CD4-positive, alpha-beta T cell treated with Interleukin-4 for 4 hours (primary cell): ENCODE measurements around the gene SLC22A12.

ENCODE experiments used
- DNase-seq: peaks from one replicate; pipeline ENCODE4 v3.0.0-alpha.2; 2020

The SLC22A12 gene

DNA sequence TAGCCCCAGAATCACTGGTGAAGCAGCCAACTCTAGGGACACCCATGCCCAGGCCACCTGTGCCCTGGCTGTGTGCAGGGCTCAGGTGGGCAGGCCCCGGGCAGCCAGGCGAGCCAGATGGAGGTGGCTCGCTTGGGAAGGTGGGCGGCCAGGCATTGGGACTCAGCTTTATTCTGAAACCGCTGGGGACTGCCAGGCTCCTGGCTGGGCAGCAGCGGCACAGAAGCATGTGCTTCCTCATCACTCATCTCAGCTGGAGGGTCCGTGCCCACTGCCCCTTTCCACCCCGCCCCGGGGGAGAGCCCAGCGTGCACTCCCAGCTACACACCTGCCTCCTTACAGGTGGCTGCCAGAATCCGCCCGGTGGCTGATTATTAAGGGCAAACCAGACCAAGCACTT, 27.1 kb upstream of the SLC22A12 start:
- no peak for DNase-seq

DNA sequence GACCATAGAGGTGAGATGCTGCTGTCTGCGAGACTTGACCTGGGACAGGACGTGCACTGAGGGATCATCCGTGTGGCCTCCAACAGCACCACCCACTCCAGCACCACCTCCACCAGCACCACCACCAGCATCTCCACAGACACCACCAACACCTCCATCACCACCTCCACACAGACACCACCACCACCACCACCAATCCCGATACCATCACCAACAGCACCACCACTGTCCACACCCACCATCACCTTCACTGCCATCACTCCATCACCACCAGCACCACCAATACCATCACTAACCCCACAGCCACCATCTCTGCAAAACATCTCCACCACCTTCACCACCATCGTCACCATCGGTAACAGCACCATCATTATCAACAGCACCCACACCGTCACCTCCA, 26.6 kb upstream of the SLC22A12 start:
- DNase-seq, result no peak

DNA sequence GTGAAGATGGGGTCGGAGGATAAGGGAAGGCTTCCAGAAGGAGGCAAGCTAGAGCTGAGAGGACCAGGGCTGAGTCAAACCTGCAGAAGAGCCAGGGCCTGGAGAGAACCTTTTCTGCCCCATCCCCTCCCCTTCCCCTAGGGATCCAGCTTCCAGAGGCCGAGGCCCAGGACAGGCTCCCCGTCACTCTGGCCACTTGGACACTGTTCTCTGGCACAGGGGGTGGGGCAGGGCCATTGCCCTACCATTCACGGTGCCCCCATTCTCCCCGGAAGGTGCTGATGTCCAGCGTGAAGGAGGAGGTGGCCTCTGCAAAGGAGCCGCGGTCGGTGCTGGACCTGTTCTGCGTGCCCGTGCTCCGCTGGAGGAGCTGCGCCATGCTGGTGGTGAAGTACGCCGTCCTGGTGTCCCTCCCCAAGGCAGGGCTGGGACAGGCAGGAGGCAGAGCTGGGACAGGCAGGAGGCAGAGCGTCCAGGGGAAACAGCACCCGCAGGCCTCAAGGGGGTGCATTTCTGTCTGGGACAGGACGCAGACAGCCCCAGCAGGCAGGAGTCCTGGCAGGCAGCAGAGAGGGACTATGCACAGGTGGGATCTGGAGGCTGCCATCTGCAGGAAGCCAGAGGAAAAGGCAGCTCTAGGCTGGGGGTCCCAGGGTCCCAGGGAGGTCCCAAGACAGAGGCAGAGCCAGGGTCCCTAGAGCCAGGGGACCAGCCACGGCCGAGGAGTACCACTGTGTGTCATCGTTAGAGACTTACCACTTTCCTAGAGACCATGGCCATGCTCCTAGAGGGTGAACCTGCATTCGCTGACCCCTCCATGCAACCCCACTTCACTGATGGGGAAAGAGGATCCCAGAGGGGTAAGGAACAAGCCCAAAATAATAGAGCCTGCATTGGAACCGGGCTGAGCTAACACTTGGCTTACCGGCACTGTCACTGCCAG, 25.8 kb upstream of the SLC22A12 start:
- DNase-seq, result no peak

DNA sequence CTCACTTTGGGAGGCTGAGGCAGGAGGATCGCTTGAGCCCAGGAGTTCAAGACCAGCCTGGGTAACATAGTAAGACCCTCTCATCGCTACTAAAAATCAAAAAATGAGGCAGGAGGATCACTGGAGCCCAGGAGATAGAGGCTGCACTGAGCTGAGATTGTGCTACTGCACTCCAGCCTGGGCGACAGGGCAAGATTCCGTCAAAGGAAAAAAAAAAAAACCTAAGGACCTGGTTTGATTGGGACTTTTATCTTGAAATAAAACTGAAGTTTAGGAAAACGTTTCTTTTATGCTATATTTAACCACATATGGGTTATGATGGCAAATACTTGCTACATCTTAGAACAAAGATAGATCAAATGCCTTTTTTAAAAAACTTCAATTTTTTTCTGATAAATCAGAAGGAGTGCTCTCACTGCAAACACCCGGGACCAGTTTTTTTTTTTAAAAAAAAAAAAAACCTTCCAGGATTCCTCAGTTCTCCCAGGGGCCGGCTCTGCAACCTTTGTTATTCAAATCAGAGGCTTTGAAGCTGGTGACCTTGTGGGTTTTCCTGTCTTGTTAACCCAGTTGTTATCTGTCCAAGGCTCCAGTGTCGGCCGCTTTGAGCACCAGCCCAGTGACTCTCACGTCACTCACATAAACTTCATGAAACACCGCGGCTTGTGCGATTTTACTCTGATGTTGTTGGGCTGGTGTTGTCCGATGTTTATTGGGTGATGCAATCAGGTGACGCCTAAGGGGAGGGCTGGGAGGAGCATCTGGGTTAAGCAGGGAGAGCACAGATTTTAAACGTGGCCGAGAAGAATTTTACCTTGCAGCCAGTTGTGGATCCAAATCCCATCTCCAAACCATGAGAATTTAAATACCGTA, 24.7 kb upstream of the SLC22A12 start:
- DNase-seq, result peak; percentile 2

DNA sequence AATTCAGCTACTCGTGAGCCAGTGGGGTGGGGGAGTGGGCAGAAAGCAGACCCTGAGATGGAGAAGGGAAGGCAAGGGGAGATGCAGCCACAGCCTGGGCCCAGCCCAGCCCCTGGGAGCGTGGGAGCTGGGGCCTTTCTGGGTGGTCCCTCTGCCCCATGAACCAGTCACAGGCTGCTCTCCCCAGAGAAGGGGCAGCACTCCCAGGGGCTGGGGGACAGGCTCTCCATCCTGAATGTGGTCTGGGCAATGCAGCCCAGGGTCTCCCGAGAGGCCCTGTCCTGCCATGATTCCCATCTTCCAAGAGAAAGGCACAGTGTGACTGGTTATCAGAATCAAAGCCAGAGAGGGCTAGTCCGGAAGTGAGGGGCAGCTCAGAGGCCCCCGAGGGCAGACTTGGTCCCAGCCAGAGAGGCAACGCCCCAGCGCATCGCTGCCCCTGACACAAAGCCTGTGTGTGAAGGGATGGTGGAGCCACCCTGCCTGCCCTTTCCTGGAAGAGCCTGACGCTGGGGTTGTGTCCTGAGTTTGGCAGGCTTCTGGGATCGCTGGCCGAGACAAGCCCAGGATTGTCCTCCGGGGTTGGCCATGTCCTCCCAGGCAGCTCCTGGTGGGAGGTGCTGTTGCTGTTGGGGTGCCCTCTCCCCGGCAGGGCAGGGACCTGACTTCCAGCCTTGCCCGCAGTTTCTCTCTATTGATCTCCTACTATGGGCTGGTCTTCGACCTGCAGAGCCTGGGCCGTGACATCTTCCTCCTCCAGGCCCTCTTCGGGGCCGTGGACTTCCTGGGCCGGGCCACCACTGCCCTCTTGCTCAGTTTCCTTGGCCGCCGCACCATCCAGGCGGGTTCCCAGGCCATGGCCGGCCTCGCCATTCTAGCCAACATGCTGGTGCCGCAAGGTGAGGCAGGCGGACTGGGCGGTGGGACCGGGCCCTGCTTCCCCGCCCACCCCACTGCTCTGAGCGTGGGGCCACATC, 23.8 kb upstream of the SLC22A12 start:
- no peak for DNase-seq

DNA sequence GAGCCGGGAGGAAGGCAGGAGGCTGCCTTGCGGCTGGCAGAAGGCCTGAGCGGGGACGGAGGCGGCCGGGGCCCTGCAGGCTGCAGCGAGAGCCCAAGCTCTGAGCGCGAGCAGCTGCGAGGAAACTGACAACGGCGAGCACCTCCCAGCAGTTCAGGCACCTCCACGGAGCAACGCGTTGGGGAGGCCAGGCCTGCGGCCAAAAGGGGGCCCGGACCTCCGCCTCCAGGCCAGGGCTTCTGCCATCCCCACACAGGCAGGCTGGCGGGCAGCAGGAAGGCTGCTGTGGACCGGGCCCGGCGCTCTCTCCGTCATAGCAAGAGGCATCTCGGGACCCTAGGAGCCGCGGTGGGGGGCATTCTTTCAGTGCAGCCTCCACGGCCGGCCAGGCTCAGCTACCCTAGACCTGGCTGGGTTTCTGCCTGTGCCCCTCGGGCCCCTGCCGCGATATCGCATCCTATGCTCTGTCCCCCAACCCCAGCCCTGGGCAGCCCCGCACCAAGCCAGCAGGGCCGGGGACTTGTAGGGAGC, 22.9 kb upstream of the SLC22A12 start:
- DNase-seq, result no peak

DNA sequence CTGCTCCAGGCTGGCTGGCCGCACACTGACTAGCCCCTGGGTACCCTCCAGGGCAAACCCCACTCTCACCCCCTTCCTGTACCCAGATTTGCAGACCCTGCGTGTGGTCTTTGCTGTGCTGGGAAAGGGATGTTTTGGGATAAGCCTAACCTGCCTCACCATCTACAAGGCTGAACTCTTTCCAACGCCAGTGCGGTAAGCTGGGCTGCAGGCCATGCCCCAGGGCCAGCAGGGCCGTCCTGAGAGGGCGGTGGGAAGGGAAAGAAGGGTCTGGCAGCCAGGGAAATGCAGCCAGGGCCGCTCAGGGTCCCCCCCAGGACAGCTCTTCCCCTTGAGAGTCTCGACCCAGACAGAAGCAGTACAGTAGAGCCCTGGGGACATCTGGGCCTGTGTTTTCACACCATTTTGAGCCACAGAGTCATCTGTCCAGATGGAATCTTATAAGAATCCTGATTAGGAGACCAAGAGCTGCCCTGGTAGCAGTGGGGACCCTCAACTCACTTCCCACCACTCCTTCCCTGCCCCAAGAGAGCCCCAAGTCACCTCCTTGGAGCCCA, 22.4 kb upstream of the SLC22A12 start:
- no peak for DNase-seq

DNA sequence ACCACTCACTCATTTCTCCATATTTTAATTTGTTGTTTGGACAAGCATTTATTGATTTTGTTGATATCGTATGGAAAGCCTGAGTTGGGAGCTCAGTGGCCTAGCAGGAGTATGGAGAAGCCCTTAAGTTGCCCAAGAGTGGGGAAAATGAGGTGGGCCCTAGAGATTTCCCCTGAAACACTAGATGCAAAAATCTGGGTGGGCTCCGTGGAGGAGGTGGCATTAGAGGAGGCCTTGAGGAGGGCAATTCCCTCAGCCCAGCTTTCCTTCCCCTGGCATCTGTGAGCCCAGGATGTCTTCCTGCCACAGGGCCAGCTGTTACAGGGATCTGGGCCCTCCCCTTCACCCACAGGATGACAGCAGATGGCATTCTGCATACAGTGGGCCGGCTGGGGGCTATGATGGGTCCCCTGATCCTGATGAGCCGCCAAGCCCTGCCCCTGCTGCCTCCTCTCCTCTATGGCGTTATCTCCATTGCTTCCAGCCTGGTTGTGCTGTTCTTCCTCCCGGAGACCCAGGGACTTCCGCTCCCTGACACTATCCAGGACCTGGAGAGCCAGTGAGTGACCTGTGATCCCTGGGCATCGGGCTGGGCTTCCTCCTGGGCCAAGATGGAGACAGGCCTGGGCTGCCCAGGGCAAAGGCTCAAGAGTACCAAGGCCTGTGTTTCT, 21.6 kb upstream of the SLC22A12 start:
- DNase-seq, result no peak

DNA sequence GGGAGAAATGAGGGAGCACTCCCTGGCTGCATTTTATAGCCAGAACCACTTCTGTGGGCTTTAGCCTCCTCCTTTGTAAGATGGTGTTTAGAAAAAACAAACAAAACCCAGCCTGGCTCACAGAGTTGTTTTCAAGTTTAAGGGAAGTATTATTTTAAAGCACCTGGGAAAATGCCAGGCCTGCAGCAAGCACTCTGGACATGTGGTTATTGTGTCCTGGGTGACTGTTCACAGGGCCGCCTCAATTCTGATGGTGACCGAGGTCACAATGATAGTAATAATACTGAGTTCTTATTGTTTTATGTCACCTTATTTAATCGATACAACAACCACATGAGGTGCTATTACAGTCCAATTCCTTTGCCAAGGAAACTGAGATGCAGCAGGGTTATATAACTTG, 20.7 kb upstream of the SLC22A12 start:
- no peak for DNase-seq

DNA sequence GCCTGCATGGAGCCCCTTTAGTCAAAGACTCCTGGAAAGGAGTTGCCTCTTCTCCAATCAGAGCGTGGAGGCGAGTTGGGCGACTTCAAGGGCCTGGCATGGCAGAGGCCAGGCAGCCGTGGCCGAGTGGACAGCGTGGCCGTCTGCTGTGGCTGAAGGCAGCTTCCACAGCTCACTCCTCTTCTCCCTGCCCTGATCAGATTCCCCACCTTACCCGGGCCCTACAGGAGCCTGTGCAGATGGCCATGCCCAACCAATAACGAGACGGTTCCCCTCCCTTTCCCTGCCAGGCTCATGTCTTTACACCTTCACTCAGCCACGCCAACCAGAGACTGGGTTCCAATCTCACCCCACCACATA, 20.0 kb upstream of the SLC22A12 start:
- DNase-seq, result no peak

DNA sequence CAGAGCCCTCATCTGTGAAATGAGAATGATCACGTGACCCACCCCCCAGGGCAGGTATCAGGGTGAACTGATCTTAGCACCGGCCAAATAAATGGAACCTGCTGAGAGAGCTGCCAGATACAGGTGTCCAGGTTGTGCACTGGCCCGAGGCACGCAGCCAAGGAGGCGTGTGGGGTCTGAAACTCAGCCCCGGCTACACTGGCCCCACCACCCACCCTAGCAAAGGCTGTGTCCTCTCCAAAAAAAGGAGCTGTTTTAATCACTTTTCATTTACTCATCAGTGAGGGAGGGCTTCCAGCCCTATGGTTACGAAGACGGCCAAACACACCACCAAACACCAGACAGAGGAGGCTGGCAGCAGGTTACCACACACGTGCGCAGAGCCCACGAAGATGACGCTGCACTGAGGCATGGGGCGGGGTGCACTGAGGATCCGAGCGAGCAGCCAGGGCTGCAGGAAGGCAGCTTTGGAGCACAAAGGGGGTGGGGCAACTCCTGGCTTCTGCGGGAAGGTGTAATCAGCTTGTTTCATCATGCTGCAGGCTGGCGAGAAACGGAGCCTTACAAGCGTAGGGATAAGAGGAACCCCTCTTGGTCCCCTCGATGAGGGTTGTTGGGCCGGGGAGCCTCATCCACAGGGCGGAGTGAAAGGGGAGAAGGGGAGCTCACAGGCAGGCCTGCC, 19.5 kb upstream of the SLC22A12 start:
- DNase-seq, result no peak

DNA sequence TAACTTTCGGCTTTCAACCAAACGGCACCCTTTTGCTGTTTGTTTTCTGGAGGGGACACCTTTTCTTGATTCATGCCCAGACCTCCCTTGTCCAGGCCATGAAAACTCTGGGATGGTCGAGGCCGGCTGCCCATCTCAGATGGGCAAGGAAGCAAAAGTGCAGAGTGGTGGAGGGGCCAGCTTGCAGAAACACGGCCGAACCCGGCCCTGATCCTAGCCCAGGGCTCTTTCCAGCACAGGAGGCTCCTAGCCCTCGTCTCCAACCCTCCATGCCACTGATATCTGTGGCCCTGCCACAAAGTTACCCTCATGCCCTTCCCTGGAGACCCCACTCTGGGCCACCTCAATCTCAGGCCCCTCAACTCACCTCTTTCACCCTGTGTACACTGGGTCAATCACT, 18.9 kb upstream of the SLC22A12 start:
- DNase-seq, result no peak

DNA sequence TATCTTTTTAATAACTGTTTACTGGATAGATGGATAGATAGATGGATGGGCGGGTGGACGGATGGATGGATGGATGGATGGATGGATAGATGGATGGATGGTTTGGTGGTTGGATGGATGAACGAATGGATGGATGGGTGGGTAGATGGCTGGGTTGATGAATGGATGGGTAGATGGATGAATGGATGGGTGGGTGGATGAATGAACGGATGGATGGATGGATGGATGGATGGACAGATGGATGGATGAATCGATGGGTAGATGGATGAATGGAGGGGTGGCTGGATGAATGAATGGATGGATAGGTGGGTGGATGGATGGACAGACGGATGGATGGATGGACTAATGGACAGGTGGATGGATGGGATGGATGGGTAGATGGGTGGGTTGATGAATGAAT, 13.8 kb upstream of the SLC22A12 start:
- no peak for DNase-seq

DNA sequence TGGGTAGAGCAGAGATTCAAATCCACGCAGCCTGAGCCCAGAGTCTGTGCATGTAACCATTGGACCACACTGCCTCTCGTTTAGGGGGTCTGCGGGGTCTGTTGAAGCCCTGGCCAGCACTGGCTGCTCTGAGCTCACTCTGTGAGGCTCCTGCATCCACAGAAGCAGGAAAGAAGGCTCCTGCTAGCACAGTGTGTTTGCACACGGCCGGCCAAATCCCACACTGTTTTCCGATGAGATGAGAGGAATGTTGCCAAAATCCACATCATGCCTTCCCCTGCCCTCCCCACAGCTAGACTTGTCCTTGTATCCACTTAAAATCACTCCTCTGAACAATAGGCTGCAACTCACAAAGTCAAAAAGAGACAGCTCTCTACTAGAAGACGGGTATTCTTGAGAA, 10.6 kb upstream of the SLC22A12 start:
- no peak for DNase-seq

DNA sequence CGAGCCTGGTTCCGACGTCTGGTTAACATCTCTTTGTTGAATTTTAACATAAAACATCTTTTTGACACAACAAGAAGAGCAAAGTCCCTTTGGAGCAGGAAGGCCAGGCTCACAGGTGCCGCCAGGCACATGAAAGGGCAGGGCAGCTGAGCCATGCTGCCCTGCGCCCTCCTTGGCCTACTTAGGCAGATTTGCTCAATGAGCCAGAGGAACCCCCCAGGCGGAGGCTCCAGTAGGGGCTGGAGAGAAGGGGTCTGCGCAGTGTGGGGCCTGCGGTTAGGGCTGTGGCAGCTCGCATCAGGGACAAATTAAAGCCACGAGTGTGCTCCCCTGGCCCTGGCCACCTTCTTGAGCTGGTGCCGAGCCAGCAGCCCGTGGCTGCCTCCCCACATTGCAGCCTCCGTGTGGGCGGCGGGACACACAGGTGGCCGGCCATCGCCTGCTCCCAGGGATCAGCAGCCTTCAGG, 9.9 kb upstream of the SLC22A12 start:
- no peak for DNase-seq

DNA sequence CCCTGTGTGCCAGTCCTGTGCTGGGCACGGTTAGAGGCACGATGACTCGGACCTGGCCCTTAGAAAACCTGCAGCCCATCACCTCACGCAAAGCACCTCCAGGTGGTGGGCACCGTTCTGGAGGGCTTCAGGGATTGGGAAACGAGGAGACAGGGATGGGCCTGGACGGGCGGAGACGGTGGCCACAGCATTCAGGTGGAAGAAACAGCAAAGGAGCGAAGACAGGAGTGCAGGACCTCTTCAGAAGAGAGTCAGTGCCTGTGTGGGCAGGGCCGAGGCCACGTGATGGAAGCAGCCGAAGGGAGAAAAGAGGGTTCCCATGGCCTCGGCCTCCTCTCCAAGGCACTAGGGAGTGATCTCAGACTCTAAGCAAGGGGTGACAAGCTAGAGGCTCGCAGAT, 8.1 kb upstream of the SLC22A12 start:
- DNase-seq, result no peak

DNA sequence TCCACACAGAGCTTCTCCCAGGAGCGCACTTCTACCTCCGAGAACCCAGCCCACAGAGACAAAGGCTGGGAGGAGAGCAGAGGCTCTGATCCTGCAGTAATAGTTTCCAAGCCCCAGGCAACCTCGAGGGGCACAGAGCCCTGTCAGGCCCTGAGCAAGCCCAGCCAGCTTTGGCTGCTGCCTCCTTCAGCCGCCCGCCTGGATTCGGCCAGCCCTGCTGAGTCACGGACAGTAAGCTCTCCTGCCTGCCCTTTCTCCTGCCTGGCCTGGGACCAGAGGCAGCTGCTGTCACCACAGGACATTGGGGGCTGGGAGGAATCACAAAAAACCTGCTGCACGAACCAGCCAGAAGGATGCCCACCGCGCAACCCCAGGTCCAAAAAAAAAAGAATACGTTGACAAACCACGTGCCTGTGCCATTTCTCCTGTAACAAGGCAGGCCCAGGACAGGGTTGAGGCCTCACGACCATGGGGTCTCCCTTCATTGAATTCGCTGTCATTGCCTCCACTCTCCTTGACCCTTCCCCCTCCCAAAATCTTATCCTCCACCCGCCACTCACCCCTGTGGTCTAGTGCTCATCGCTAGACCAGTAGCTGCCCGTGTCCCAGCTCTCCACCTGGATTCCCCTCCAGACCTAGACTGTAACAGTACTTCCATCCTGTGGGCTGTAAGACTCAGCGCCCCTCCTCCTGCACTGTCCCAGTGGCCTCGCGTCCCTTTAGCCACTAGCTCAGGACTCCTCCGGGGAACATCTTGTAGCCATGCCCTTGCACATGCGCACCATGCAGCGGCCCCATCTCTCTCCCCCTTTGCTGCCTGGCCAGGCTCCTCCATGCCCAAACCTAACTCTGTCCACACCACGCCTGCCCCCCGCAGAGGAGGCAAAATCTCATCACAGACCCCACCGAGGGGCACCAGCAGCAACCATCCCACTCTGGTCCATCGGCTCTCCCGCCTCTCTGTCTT, 7.4 kb upstream of the SLC22A12 start:
- no peak for DNase-seq

DNA sequence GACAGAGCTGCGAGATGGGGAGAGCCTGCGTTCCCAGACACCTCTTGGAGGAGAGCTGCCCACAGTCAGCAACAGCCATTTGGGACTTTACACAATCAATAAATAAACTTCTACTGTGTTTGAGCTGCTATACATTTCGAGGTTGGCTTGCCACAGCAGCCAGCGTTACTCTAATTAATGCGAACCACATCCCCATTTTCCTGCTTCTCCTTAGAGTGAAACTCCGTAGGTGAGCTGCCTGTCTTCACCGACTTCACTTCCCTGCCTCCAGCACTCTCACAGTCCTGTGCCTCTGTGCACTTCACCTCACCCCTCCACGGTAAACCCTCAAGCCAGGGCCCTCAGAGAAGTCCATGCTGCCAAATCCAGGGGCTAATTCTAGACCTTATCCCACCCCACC, 5.9 kb upstream of the SLC22A12 start:
- no peak for DNase-seq

DNA sequence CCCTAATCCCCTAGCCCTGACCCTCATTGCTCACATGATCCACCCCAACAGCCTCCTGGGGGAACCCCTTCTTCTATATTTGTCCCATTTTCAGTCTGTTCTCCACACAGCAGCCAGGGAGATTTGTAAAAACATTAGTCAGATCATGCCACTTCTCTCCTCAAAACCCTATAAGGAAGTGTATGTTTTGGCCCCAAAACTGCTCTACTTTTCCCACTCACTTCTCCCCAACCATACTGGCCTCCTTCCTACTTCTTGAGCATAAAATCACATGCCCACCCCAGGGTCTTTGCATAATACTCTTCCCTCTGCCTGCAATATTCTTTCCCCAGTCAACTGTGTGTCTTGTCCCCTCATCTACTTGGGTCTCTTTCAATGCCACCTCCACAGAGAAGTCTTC, 4.7 kb upstream of the SLC22A12 start:
- DNase-seq, result no peak

DNA sequence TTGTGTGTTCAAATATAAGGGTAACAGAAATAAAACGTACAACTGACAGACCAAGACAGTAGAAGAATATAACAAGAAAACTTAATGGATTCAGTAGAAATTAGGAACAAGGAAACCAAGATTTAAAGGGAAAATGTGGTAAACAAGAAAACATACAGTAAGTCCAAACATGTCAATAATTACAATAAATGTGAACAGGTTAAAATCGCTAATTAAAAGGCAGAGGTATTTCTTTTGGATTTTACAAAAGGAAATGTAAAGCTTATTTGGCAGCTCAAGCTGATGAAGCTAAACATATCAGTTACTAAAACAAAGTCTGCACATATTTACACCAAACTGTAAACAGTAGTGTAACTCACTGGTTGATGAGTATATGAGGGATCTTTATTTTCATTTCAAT, 2.3 kb upstream of the SLC22A12 start:
- DNase-seq, result no peak
